GM23248 (cell line): ENCODE measurements around the gene MACF1.

Source experiments
- EZH2 ChIP-seq: fragments of 200-600 bp; sonication (generic); IDR thresholded peaks from 2 replicates; pipeline ENCODE4 v1.6.1; 2018; ENCODE audit warnings: antibody characterized with exemption, mild to moderate bottlenecking; ENCODE audit not compliant: insufficient read depth, poor library complexity, severe bottlenecking
- EZH2phosphoT487 ChIP-seq: fragments of 200-600 bp; sonication (generic); IDR thresholded peaks from 2 replicates; pipeline ENCODE4 v1.6.1; 2018; ENCODE audit warnings: antibody characterized with exemption, moderate library complexity, mild to moderate bottlenecking, low read depth; ENCODE audit not compliant: insufficient read depth

DNA sequence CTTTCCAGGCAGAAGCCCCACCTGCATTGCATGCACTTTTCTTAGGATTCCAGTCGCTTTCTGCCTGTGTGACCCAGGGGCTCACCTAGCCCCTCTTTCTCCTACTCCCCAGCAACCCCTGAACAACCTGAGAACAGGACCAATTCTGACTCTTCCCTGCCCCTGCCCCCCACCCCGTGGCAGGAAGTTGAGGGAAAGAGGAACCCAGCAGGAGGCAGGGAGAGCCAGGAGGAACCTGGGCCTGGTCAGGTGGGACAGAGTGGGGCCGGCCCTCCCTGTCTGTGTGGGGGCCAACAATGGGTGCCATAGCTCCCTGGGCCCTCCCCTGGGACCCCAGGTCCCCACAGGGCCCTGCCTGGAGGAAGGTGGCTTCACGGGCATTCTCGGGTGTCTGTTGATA lies 293.1 kb downstream of the MACF1 start:
- TF ChIP-seq EZH2phosphoT487, result no peak
- TF ChIP-seq EZH2, result no peak
